Keratinocyte (primary cell): ENCODE data around the gene TPI1. TPM values are rescaled to one million over a fixed set of nuclear protein-coding genes. Genes with fewer than 3 reads are reported as not detected.

Experiments used
- DNase-seq: peaks from one replicate; pipeline ENCODE4 v3.0.0-alpha.2; 2011; ENCODE audit warnings: low read depth, missing footprints, low spot score
- FAIRE-seq: peaks from 2 replicates; lab custom pipeline; 2011; peaks lifted over from hg19 to GRCh38; lab: Jason Lieb, UNC
- H2AFZ ChIP-seq: 2 replicates; pipeline ENCODE4 v1.6.0; 2012; ENCODE audit warnings: low read length, control low read depth, inconsistent platforms; ENCODE audit not compliant: control insufficient read depth
- H3K27ac ChIP-seq: 2 replicates; pipeline ENCODE4 v1.5.1; 2011; ENCODE audit warnings: low read length; ENCODE audit not compliant: control insufficient read depth, insufficient read depth
- H3K27me3 ChIP-seq: 3 replicates; pipeline ENCODE4 v1.6.0; 2011; ENCODE audit warnings: low read length; ENCODE audit not compliant: control insufficient read depth, insufficient read depth; ENCODE audit errors: extremely low read depth
- H3K36me3 ChIP-seq, 2 experiments: 2 replicates in 1 of 2; 3 replicates in 1 of 2; pipeline ENCODE4 v1.5.1; 2011; ENCODE audit warnings: low read length in 2 of 2, mild to moderate bottlenecking in 1 of 2; ENCODE audit not compliant: control insufficient read depth in 2 of 2, insufficient read depth in 2 of 2; ENCODE audit errors: extremely low read depth in 1 of 2
- H3K4me1 ChIP-seq: 3 replicates; pipeline ENCODE4 v1.5.1; 2011; ENCODE audit warnings: low read length; ENCODE audit not compliant: control insufficient read depth, insufficient read depth; ENCODE audit errors: extremely low read depth
- H3K4me2 ChIP-seq: 3 replicates; pipeline ENCODE4 v1.6.0; 2011; ENCODE audit warnings: low read depth, low read length; ENCODE audit not compliant: control insufficient read depth, insufficient read depth; ENCODE audit errors: extremely low read depth
- H3K4me3 ChIP-seq, 3 experiments: fragments of 200-600 bp in 1 of 3; sonication (generic) in 1 of 3; 2 replicates in 2 of 3; 3 replicates in 1 of 3; pipeline ENCODE4 v1.5.1; 2011 to 2016; ENCODE audit warnings: low read length in 3 of 3, mild to moderate bottlenecking in 3 of 3, control low read depth in 2 of 3, inconsistent platforms in 1 of 3, low read depth in 1 of 3, mixed read lengths in 1 of 3, mixed run types in 1 of 3, moderate library complexity in 1 of 3; ENCODE audit not compliant: control insufficient read depth in 2 of 3, insufficient read depth in 2 of 3; ENCODE audit errors: extremely low read depth in 1 of 3
- H3K79me2 ChIP-seq: 2 replicates; pipeline ENCODE4 v1.6.0; 2012; ENCODE audit warnings: low read length; ENCODE audit not compliant: control insufficient read depth, insufficient read depth
- H3K9ac ChIP-seq: 3 replicates; pipeline ENCODE4 v1.6.0; 2011; ENCODE audit warnings: low read length; ENCODE audit not compliant: control insufficient read depth, insufficient read depth; ENCODE audit errors: extremely low read depth
- H3K9me1 ChIP-seq: 3 replicates; pipeline ENCODE4 v1.6.0; 2011; ENCODE audit warnings: low read length; ENCODE audit not compliant: control insufficient read depth, insufficient read depth; ENCODE audit errors: extremely low read depth
- H3K9me3 ChIP-seq: 2 replicates; pipeline ENCODE4 v1.5.1; 2012; ENCODE audit warnings: low read depth, low read length; ENCODE audit not compliant: control insufficient read depth
- H4K20me1 ChIP-seq: 3 replicates; pipeline ENCODE4 v1.6.0; 2011; ENCODE audit warnings: low read length; ENCODE audit not compliant: control insufficient read depth, insufficient read depth; ENCODE audit errors: extremely low read depth
- EZH2 ChIP-seq: IDR thresholded peaks from one replicate; pipeline ENCODE4 v1.6.1; 2012; ENCODE audit warnings: inconsistent platforms, mild to moderate bottlenecking, low read length, moderate library complexity
- dilution Hi-C: fragments of 300-500 bp; cut with MboI; formaldehyde crosslinking; loops from one replicate; pipeline ENCODE4 v1.7.0; 2020; ENCODE audit warnings: low sequenced_read_pairs; ENCODE audit not compliant: extremely low pct_ligation_motif_present
- polyA plus RNA-seq, 5 experiments: library from polyadenylated mRNA; depleted of rRNA in 3 of 5; stranded (reverse) in 3 of 5; stranded (forward) in 1 of 5; unstranded in 1 of 5; fragments of >200 nt; gene quantifications; 1 replicate in 1 of 5; 2 replicates in 3 of 5; 3 replicates in 1 of 5; pipeline versions ENCODE4 v1.2.1 to v1.2.3, GENCODE V29; 2011 to 2012; ENCODE audit warnings: missing spikeins in 2 of 5, low read depth in 1 of 5, low replicate concordance in 1 of 5
- TF ChIP-seq, protein P1 (sequence below), 3 experiments: IDR thresholded peaks in 1 of 3; conservative IDR thresholded peaks in 1 of 3; optimal IDR thresholded peaks in 1 of 3; 2 replicates in 2 of 3; 3 replicates in 1 of 3; pipeline versions ENCODE3 to v1.5.1; 2011; ENCODE audit warnings: low read length in 3 of 3, mild to moderate bottlenecking in 3 of 3, moderate library complexity in 2 of 3, control low read depth in 1 of 3, inconsistent platforms in 1 of 3; ENCODE audit not compliant: insufficient read depth in 2 of 3; ENCODE audit errors: extremely low read depth in 1 of 3

TPI1 gene
- polyA plus RNA-seq, 1 donor (not counting 4 experiments of a cell fraction or from before 2014, with no cell fraction given): 1,551 TPM

DNA sequence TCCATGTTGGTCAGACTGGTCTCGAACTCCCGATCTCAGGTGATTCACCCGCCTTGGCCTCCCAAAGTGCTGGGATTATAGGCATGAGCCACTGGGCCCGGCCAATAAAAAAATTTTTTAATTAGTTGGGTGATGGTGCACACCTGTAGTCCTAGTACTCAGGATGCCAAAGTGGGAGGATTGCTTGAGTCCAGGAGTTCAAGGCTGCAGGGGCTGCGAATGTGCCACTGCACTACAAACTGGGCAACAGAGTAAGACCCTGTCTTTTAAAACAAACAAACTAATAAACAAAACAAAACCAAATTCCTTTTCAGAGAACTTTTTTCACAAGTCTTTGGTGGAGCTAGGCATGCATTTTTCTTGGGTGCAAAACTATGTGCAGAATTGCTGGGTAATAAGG lies 15.9 kb downstream of the TPI1 start:
- Histone ChIP-seq H3K4me1 (no peaks in the 10 kb centered on the region), H3K27ac (no peak overlapping the region)

DNA sequence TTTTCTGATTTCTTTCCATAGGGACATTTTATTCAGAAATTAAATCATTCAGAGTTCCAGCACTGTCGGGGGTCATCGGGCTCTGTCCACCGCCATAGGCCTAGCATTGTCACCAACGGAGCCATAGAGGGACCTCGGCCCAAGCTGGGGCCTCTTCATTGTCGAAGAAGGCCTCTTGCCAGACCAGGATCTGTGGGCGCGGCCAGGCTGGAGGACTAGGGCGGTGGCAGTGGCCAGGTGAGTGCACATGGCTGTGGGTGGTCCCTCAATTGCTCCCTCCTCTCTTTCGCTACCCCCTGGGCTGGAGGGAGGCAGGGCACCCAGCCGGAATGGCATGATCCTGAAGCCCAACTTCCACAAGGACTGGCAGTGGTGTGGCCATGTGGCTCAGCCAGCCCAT lies 16.4 kb downstream of the TPI1 start:
- Histone ChIP-seq H3K36me3 (no peaks in the 10 kb centered on the region), H3K9ac (no peak overlapping the region), H4K20me1 (no peaks in the 10 kb centered on the region), H3K4me1 (no peaks in the 10 kb centered on the region), H3K27me3 (no peaks in the 10 kb centered on the region), H3K4me2 (no peak overlapping the region), H3K79me2 (no peaks in the 10 kb centered on the region), H3K4me3 (no peak overlapping the region), H3K9me1 (no peaks in the 10 kb centered on the region), H3K27ac (no peak overlapping the region), H3K9me3 (no peaks in the 10 kb centered on the region), H2AFZ (no peak overlapping the region)
- DNase-seq: no peak
- FAIRE-seq: no peak
- no peak for TF ChIP-seq EZH2
- TF ChIP-seq, protein P1, sequence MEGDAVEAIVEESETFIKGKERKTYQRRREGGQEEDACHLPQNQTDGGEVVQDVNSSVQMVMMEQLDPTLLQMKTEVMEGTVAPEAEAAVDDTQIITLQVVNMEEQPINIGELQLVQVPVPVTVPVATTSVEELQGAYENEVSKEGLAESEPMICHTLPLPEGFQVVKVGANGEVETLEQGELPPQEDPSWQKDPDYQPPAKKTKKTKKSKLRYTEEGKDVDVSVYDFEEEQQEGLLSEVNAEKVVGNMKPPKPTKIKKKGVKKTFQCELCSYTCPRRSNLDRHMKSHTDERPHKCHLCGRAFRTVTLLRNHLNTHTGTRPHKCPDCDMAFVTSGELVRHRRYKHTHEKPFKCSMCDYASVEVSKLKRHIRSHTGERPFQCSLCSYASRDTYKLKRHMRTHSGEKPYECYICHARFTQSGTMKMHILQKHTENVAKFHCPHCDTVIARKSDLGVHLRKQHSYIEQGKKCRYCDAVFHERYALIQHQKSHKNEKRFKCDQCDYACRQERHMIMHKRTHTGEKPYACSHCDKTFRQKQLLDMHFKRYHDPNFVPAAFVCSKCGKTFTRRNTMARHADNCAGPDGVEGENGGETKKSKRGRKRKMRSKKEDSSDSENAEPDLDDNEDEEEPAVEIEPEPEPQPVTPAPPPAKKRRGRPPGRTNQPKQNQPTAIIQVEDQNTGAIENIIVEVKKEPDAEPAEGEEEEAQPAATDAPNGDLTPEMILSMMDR (optimal IDR thresholded peaks at IDR 0.05 in 1 of 3, IDR thresholded peaks at IDR 0.05 in 1 of 3, conservative IDR thresholded peaks at IDR 0.05 in 1 of 3; ENCODE audit: extremely low read depth in 1 of 3, insufficient read depth in 2 of 3, low read length in 3 of 3): no peak
- dilution Hi-C loops: no loop called here

More for the DNA sequence above, 15.9 kb downstream of the TPI1 start:
- H3K9me3 ChIP-seq: no peaks in the 10 kb centered on the region
- H3K79me2 ChIP-seq: no peaks in the 10 kb centered on the region
- dilution Hi-C loops: no loop called here
- H3K4me2 ChIP-seq: no peak overlapping the region
- no peak overlapping the region for H3K9ac ChIP-seq
- no peaks in the 10 kb centered on the region for H3K27me3 ChIP-seq
- H4K20me1 ChIP-seq: no peaks in the 10 kb centered on the region
- no peak overlapping the region for H2AFZ ChIP-seq
- no peak for TF ChIP-seq EZH2
- TF ChIP-seq, protein P1 (optimal IDR thresholded peaks at IDR 0.05 in 1 of 3, IDR thresholded peaks at IDR 0.05 in 1 of 3, conservative IDR thresholded peaks at IDR 0.05 in 1 of 3; ENCODE audit: extremely low read depth in 1 of 3, insufficient read depth in 2 of 3, low read length in 3 of 3): no peak
- DNase-seq (no peak), FAIRE-seq (no peak)
- no peaks in the 10 kb centered on the region for H3K36me3 ChIP-seq
- H3K4me3 ChIP-seq: no peak overlapping the region
- H3K9me1 ChIP-seq: no peaks in the 10 kb centered on the region
